GM12878 (cell line): Measurements from ENCODE around the gene LAMA4. TPM values are rescaled to one million over a fixed set of nuclear protein-coding genes. Genes with fewer than 3 reads are reported as not detected.

Experiments
- ATAC-seq: fragments of 200-7000 bp; cut with Tn5 transposase; 3 replicates; pipeline ENCODE4 v1.9.1; 2020; ENCODE audit warnings: mild to moderate bottlenecking, moderate library complexity
- BruUV-seq: library from RNA; stranded (reverse); fragments of 400-500 nt; replicated peaks from 2 replicates; lab custom pipeline; 2021; lab: Mats Ljungman, UMichigan
- CTCF ChIA-PET: fragments of 300-600 bp; sonication (Branson Sonifier 250); formaldehyde crosslinking; extraction: SDS; loops from one replicate; lab custom pipeline; 2021; ENCODE audit warnings: inconsistent platforms; lab: Yijun Ruan, JAX
- POLR2A ChIA-PET: fragments of 350-600 bp; formaldehyde crosslinking; extraction: SDS; loops from one replicate; lab custom pipeline; 2021; ENCODE audit warnings: inconsistent platforms; lab: Charles Lee
- RAD21 ChIA-PET: fragments of 300-600 bp; sonication (Branson Sonifier 250); formaldehyde crosslinking; loops from one replicate; lab custom pipeline; 2023; ENCODE audit warnings: antibody characterized with exemption; ENCODE audit not compliant: unreplicated experiment; lab: Charles Lee
- SMC1A ChIA-PET: fragments of 300-600 bp; sonication (Branson Sonifier 250); formaldehyde crosslinking; loops from one replicate; lab custom pipeline; 2023; ENCODE audit not compliant: unreplicated experiment, uncharacterized antibody; lab: Charles Lee
- DNase-seq: peaks from one replicate; pipeline ENCODE4 v3.0.0-alpha.2; 2011; ENCODE audit warnings: low read depth, low spot score
- FAIRE-seq: peaks from 3 replicates; lab custom pipeline; 2011; peaks lifted over from hg19 to GRCh38; lab: Jason Lieb, UNC
- H2AFZ ChIP-seq: 2 replicates; pipeline ENCODE4 v1.6.0; 2011; ENCODE audit warnings: low read depth, low read length, control low read depth; ENCODE audit not compliant: control insufficient read depth
- H3K27ac ChIP-seq: 2 replicates; pipeline ENCODE4 v1.5.1; 2011; ENCODE audit warnings: control low read depth; ENCODE audit not compliant: control insufficient read depth, insufficient read depth
- H3K27me3 ChIP-seq, 2 experiments: replicated peaks in 1 of 2; 2 replicates each; pipeline versions ENCODE4 v1.6.0 to v1.6.1; 2011; ENCODE audit warnings: low read length in 1 of 2; ENCODE audit not compliant: control insufficient read depth in 2 of 2, insufficient read depth in 2 of 2
- H3K36me3 ChIP-seq, 2 experiments: 2 replicates each; pipeline ENCODE4 v1.5.1; 2011; ENCODE audit warnings: low read length in 1 of 2; ENCODE audit not compliant: control insufficient read depth in 2 of 2, insufficient read depth in 2 of 2
- H3K4me1 ChIP-seq: 2 replicates; pipeline ENCODE4 v1.6.1; 2011; ENCODE audit warnings: mild to moderate bottlenecking, low read length, moderate library complexity, mixed read lengths; ENCODE audit not compliant: control insufficient read depth, insufficient read depth
- H3K4me2 ChIP-seq: 2 replicates; pipeline ENCODE4 v1.6.0; 2011; ENCODE audit warnings: control low read depth; ENCODE audit not compliant: control insufficient read depth, insufficient read depth
- H3K4me3 ChIP-seq: fragments of 200-600 bp; sonication (generic); 2 replicates; pipeline ENCODE4 v1.5.1; 2016
- H3K79me2 ChIP-seq: 2 replicates; pipeline ENCODE4 v1.6.0; 2011; ENCODE audit warnings: low read length; ENCODE audit not compliant: control insufficient read depth, insufficient read depth
- H3K9ac ChIP-seq: 2 replicates; pipeline ENCODE4 v1.8.0; 2011; ENCODE audit warnings: low read length, control low read depth, mixed read lengths; ENCODE audit not compliant: control insufficient read depth, insufficient read depth
- H3K9me3 ChIP-seq: replicated peaks from 3 replicates; pipeline ENCODE4 v1.5.1; 2011; ENCODE audit warnings: mild to moderate bottlenecking, low read length; ENCODE audit not compliant: control insufficient read depth, insufficient read depth
- H4K20me1 ChIP-seq: 2 replicates; pipeline ENCODE4 v1.6.0; 2011; ENCODE audit not compliant: control insufficient read depth, insufficient read depth
- ASH2L ChIP-seq: fragments of 300-600, 200-600 bp; sonication (generic); IDR thresholded peaks from 2 replicates; pipeline ENCODE4 v1.6.1; 2017; ENCODE audit warnings: low read depth, mild to moderate bottlenecking, borderline replicate concordance
- BACH1 ChIP-seq: fragments of 450-650 bp; IDR thresholded peaks from 2 replicates; pipeline ENCODE4 v1.6.1; 2017; ENCODE audit warnings: mild to moderate bottlenecking, borderline replicate concordance
- CEBPB ChIP-seq, 2 experiments: fragments of 150-350 bp in 1 of 2; IDR thresholded peaks; 2 replicates each; pipeline ENCODE4 v1.6.1; 2012 to 2014; ENCODE audit warnings: low read depth in 2 of 2, low read length in 2 of 2, borderline replicate concordance in 1 of 2, inconsistent platforms in 1 of 2
- EZH2 ChIP-seq: IDR thresholded peaks from 2 replicates; pipeline ENCODE4 v1.6.1; 2012; ENCODE audit warnings: low read depth, mild to moderate bottlenecking, control low read depth, inconsistent platforms, low read length, borderline replicate concordance; ENCODE audit not compliant: control insufficient read depth
- KDM1A ChIP-seq: fragments of 200-600 bp; sonication (generic); IDR thresholded peaks from 2 replicates; pipeline ENCODE4 v1.6.1; 2016; ENCODE audit warnings: borderline replicate concordance
- KLF5 ChIP-seq: fragments of 450-650 bp; IDR thresholded peaks from 2 replicates; pipeline ENCODE4 v1.6.1; 2014; ENCODE audit warnings: mild to moderate bottlenecking; ENCODE audit not compliant: partially characterized antibody
- MYB ChIP-seq: fragments of 150-350 bp; IDR thresholded peaks from 2 replicates; pipeline ENCODE4 v1.6.1; 2014; ENCODE audit warnings: mild to moderate bottlenecking, low read depth, low read length, borderline replicate concordance
- NRF1 ChIP-seq: conservative IDR thresholded peaks from 2 replicates; pipeline ENCODE4 v1.6.1; 2011; ENCODE audit warnings: mild to moderate bottlenecking, low read depth, low read length, improper control_type of control experiment
- PML ChIP-seq: IDR thresholded peaks from 2 replicates; pipeline ENCODE4 v1.6.1; 2012; ENCODE audit warnings: low read length, inconsistent platforms
- POLR2AphosphoS2 ChIP-seq: IDR thresholded peaks from 2 replicates; pipeline ENCODE4 v1.6.1; 2011; ENCODE audit warnings: low read depth, mild to moderate bottlenecking, low read length, improper control_type of control experiment, moderate library complexity
- SIX5 ChIP-seq: IDR thresholded peaks from 2 replicates; pipeline ENCODE4 v1.6.1; 2011; ENCODE audit warnings: mild to moderate bottlenecking, low read depth, low read length, moderate library complexity; ENCODE audit not compliant: severe bottlenecking
- SMAD5 ChIP-seq: IDR thresholded peaks from 2 replicates; pipeline ENCODE4 v1.6.1; 2016; ENCODE audit warnings: antibody characterized with exemption, low read depth
- TAF1 ChIP-seq: IDR thresholded peaks from 2 replicates; pipeline ENCODE4 v1.6.1; 2011; ENCODE audit warnings: mild to moderate bottlenecking, low read depth, low read length, borderline replicate concordance
- TBL1XR1 ChIP-seq: IDR thresholded peaks from 2 replicates; pipeline ENCODE4 v1.6.1; 2012; ENCODE audit warnings: low read depth, low read length, improper control_type of control experiment
- ZBED1 ChIP-seq: IDR thresholded peaks from 2 replicates; pipeline ENCODE4 v1.6.1; 2016; ENCODE audit warnings: borderline replicate concordance
- ZNF217 ChIP-seq: fragments of 450-650 bp; IDR thresholded peaks from 2 replicates; pipeline ENCODE4 v1.6.1; 2017; ENCODE audit warnings: antibody characterized with exemption, mild to moderate bottlenecking
- WGBS: methylation state at CpG from one replicate; pipeline ENCODE4 v1.1.6; 2016; ENCODE audit warnings: low lambda C conversion rate; ENCODE audit not compliant: insufficient replicate concordance, insufficient coverage; ENCODE audit errors: missing lambda C conversion rate; 5-methylcytosine and 5-hydroxymethylcytosine counted together
- in situ Hi-C: fragments of 300-500 bp; cut with MboI; formaldehyde crosslinking; loops from 9 replicates; pipeline ENCODE4 v1.14.3; 2018; ENCODE audit warnings: mixed read lengths
- intact Hi-C: fragments of 100-400 bp; cut with micrococcal nuclease; formaldehyde crosslinking; loops from one replicate; pipeline ENCODE4 v1.14.2; 2022; ENCODE audit not compliant: unreplicated experiment
- polyA plus RNA-seq, 11 experiments: library from polyadenylated mRNA; depleted of rRNA in 4 of 11; unstranded in 6 of 11; stranded (reverse) in 5 of 11; fragments of >200 nt; fragmentation: Nextera tagmentation in 4 of 11; fragmentation: Illumina TruSeq in 1 of 11; extraction: Ambion mirVana in 4 of 11; extraction: Trizol in 1 of 11; gene quantifications; 1 replicate in 1 of 11; 2 replicates in 10 of 11; pipeline versions ENCODE4 v1.2.1 to v1.2.3, GENCODE V29; 2011 to 2016; ENCODE audit warnings: inconsistent platforms in 2 of 11, missing spikeins in 2 of 11, low read depth in 1 of 11
- total RNA-seq, 4 experiments: library from RNA; depleted of rRNA in 3 of 4; stranded (reverse); fragments of >200 nt in 3 of 4; fragmentation: Illumina TruSeq in 1 of 4; extraction: Trizol in 1 of 4; gene quantifications; 2 replicates each; pipeline versions ENCODE4 v1.2.1 to v1.2.3, GENCODE V29; 2013 to 2021
- TF ChIP-seq, protein P1 (sequence below): fragments of 450-650 bp; formaldehyde crosslinking; IDR thresholded peaks from 2 replicates; pipeline ENCODE4 v1.4.0; 2022; ENCODE audit warnings: mild to moderate bottlenecking, moderate library complexity
- TF ChIP-seq, protein P2 (sequence below): IDR thresholded peaks from 2 replicates; pipeline ENCODE4 v1.6.1; 2012; ENCODE audit warnings: low read depth, low read length, improper control_type of control experiment
- TF ChIP-seq, protein P3 (sequence below): IDR thresholded peaks from 2 replicates; pipeline ENCODE4 v1.6.1; 2011; ENCODE audit warnings: low read depth, low read length, improper control_type of control experiment, borderline replicate concordance

Gene LAMA4
- total and polyA plus RNA-seq, 10 of the 15 experiments (the other 5 are each of a cell fraction or from before 2014, with no cell fraction given): 0.11 to 0.21 (median 0.14) TPM; not detected in 7

DNA sequence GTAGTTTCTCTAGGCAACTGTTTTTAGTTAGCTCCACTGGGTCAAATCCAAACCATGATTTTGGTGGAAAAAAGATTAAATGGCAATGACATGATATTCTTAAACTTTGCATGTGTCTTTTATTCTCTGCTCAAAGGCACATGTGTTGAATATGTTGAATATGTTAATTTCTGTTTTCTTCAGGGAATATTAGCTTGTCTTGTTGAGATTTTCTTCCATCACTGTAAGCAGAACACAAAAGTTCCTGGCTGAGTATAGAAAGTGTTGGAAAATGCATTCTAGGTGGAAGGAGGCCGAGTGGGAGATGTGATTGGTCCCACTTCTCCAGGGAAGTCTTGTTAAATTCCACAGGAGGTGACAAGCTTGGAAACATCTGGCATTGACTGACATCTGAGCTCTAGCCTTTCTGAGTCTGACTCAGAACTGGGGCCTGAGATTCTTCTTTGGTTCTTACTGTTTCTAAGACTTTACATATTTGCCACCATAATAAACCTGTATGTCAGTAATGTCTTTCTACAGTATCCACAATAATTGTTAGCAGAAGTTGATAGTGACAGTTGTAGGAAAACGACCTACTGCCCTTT lies 81.1 kb downstream of the LAMA4 start (continued):
- TF ChIP-seq, protein P1, sequence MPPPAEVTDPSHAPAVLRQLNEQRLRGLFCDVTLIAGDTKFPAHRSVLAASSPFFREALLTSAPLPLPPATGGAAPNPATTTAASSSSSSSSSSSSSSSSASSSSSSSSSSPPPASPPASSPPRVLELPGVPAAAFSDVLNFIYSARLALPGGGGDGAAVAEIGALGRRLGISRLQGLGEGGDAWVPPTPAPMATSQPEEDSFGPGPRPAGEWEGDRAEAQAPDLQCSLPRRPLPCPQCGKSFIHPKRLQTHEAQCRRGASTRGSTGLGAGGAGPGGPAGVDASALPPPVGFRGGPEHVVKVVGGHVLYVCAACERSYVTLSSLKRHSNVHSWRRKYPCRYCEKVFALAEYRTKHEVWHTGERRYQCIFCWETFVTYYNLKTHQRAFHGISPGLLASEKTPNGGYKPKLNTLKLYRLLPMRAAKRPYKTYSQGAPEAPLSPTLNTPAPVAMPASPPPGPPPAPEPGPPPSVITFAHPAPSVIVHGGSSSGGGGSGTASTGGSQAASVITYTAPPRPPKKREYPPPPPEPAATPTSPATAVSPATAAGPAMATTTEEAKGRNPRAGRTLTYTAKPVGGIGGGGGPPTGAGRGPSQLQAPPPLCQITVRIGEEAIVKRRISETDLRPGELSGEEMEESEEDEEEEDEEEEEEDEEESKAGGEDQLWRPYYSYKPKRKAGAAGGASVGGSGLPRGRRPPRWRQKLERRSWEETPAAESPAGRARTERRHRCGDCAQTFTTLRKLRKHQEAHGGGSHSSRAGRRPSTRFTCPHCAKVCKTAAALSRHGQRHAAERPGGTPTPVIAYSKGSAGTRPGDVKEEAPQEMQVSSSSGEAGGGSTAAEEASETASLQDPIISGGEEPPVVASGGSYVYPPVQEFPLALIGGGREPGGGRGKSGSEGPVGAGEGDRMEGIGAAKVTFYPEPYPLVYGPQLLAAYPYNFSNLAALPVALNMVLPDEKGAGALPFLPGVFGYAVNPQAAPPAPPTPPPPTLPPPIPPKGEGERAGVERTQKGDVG: no peak
- TF ChIP-seq EZH2: no peak
- no peak for TF ChIP-seq TBL1XR1
- no peak for TF ChIP-seq SMAD5
- TF ChIP-seq, all 136 proteins: peak for 0

DNA sequence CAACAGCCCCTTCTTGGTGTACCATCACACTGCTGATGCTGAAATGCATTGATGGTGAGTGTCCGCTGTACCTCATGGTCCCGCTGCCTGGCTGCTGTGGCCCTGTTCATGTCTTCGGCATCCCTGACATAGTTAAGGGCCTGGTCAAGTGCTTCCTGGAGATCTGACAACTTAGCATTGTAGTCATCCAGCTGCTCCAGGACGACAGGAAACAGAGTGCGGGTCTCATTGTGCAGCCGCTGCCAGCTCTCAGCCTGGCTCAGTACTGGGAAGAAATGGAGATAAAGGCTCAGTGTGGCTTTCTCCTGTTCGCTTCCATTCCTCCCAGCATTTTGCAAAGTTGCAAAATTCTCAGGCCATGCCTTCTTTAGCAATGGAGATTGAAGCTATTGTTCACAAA lies 81.8 kb downstream of the LAMA4 start:
- no TSS peak for BruUV-seq
- intact Hi-C loops (no loop called here), in situ Hi-C loops (no loop called here)
- Histone ChIP-seq H3K79me2 (no peaks in the 10 kb centered on the region), H3K27me3 (peaks cover 0 to 3% of the 10 kb centered on the region in 2 experiments; a peak in 3 of 4 replicates), H3K4me1 (no peaks in the 10 kb centered on the region), H3K27ac (no peak overlapping the region), H4K20me1 (no peaks in the 10 kb centered on the region), H3K4me2 (no peak overlapping the region), H3K36me3 (no peaks in the 10 kb centered on the region), H3K9me3 (no peaks in the 10 kb centered on the region), H2AFZ (no peak overlapping the region), H3K9ac (no peak overlapping the region), H3K4me3 (no peak overlapping the region)
- DNase-seq: no peak
- whole genome bisulfite sequencing: 58% methylated on average over 7 of the region's 7 CpGs
- FAIRE-seq: no peak
- ChIA-PET POLR2A (no interaction called here), CTCF (interaction anchor here (0.8 to 2.5 kb wide), 2 partner anchors 8 to 9 kb away, joined by 3 to 13 read pairs; no protein-coding TSS in a partner anchor), RAD21 (interaction anchor here (1.1 kb wide), 1 partner anchor 139 kb away, joined by 3 read pairs; no protein-coding TSS in a partner anchor), SMC1A (interaction anchor here (1.0 to 1.2 kb wide), 2 partner anchors 9 to 139 kb away, joined by 3 to 4 read pairs; no protein-coding TSS in a partner anchor)
- ATAC-seq: no peak
- TF ChIP-seq ZNF217 (no peak), ASH2L (no peak), SIX5 (no peak), POLR2AphosphoS2 (no peak), CEBPB (IDR thresholded peaks at IDR 0.05; ENCODE audit: borderline replicate concordance in 1 of 2, low read depth in 2 of 2, low read length in 2 of 2) (no peak), BACH1 (no peak), MYB (no peak), ZBED1 (no peak), NRF1 (no peak), KDM1A (no peak), KLF5 (no peak), PML (no peak), TAF1 (no peak)
- TF ChIP-seq, protein P2, sequence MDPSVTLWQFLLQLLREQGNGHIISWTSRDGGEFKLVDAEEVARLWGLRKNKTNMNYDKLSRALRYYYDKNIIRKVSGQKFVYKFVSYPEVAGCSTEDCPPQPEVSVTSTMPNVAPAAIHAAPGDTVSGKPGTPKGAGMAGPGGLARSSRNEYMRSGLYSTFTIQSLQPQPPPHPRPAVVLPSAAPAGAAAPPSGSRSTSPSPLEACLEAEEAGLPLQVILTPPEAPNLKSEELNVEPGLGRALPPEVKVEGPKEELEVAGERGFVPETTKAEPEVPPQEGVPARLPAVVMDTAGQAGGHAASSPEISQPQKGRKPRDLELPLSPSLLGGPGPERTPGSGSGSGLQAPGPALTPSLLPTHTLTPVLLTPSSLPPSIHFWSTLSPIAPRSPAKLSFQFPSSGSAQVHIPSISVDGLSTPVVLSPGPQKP: no peak
- TF ChIP-seq, protein P3, sequence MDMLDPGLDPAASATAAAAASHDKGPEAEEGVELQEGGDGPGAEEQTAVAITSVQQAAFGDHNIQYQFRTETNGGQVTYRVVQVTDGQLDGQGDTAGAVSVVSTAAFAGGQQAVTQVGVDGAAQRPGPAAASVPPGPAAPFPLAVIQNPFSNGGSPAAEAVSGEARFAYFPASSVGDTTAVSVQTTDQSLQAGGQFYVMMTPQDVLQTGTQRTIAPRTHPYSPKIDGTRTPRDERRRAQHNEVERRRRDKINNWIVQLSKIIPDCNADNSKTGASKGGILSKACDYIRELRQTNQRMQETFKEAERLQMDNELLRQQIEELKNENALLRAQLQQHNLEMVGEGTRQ: no peak
